SK-N-MC (cell line): ENCODE data around the gene PDE6A.

ENCODE experiments used
- EZH2 ChIP-seq: fragments of 200-600 bp; sonication (generic); IDR thresholded peaks from one replicate; pipeline ENCODE4 v1.6.1; 2017; ENCODE audit warnings: antibody characterized with exemption
- POLR2AphosphoS5 ChIP-seq: IDR thresholded peaks from 2 replicates; pipeline ENCODE4 v1.6.1; 2012; ENCODE audit warnings: mild to moderate bottlenecking, low read depth, low read length, borderline replicate concordance

DNA sequence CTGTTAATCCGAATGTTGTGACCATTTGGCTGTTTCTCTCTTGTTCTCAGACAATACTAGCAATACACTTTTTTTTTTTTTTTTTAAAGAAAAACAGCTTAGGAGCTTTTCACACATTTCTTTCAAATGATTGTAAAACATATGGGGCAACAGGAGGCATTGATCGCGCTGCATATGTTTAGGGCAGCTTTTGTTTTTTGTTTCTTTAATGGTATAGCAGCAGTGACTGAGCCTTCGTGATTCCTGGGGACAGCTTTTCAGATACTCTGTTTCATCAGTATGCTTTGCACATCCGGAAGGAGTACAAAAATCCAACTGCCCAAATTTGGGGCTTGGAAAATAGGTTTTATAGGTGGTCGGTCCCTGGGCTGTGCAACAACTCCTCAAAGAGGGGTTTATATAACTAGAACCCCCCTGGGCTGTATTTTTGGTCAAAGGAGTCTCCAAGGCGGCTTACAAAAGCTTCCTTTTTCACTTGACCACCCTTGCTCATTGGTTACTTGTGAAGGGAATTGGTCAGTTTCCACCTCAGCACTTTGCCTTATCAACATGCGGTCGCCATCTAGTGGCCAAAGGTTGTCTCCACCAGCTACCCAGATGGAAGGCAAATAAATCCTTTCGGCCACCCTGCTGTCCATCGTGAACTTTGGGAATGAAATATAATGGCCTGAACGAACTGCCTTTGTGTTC lies 91.8 kb downstream of the PDE6A start:
- TF ChIP-seq POLR2AphosphoS5 (no peak), EZH2 (no peak)
